ENCODE data around the gene FOXP1.

Gene FOXP1

GRCh38 chr3:71154846-71155245 is 428.7 kb downstream of the FOXP1 start:
- no peak for DNase-seq

- no peak for DNase-seq
Observed at GRCh38 chr3:71153713-71154112, 429.8 kb downstream of the FOXP1 start.

DNA sequence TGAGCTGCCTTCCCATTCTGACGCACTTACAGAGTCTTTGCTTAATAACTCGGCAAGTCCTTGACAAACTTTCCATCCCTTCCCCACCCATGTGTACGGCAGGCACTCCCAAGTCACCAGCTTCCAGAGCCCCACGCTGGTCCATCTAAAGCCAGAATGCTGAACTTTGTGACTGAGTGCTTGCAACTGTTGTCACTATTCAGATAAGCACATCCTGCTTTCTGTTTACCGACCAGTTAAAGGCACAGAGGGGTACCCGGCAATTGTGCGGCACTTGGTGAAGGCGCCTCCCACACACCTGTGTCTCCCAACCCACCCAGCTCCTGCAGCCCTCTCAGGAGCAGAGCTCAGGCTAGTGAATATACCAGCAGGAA is 430.6 kb downstream of the FOXP1 start:
- no peak for DNase-seq

DNA sequence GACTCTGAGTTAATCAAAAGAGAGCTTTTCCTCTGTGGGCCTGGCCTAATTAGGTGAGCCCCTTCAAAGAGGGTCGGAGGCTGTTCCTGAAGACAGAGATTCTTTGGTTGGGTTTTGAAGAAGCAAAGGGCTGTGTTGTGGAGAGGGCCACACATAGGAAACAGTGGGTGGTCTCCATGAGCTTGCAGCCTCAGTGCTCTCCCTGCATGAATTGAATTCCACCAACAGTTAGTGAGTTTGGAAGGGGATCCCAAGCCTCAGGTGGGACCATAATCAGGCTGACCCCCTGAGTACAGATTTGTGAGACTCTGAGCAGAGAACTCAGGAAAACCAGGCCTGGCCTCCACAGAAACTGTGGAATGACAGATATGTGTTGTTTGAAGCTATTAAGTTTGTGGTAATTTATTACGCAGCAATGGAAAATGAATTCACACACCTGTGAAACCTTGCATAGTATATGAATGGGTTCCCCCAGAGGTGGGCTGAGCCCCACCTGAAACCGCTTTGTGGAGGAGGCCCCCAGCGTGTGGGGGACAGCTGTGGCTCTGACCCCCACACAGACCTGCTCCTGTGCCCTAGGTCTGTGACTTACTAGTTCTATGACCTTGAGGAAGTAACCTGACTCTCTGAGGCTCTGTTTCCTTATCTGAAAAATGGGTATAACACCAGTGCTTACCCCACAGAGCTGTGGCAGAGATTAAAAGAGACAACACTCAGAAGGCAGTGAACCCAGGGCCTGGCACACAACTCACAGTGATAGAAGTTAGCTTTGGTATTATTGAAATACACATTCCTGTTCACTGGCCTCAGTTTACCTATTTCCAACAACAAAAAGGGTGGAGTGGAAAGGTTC is 431.3 kb downstream of the FOXP1 start:
- no peak for DNase-seq

DNA sequence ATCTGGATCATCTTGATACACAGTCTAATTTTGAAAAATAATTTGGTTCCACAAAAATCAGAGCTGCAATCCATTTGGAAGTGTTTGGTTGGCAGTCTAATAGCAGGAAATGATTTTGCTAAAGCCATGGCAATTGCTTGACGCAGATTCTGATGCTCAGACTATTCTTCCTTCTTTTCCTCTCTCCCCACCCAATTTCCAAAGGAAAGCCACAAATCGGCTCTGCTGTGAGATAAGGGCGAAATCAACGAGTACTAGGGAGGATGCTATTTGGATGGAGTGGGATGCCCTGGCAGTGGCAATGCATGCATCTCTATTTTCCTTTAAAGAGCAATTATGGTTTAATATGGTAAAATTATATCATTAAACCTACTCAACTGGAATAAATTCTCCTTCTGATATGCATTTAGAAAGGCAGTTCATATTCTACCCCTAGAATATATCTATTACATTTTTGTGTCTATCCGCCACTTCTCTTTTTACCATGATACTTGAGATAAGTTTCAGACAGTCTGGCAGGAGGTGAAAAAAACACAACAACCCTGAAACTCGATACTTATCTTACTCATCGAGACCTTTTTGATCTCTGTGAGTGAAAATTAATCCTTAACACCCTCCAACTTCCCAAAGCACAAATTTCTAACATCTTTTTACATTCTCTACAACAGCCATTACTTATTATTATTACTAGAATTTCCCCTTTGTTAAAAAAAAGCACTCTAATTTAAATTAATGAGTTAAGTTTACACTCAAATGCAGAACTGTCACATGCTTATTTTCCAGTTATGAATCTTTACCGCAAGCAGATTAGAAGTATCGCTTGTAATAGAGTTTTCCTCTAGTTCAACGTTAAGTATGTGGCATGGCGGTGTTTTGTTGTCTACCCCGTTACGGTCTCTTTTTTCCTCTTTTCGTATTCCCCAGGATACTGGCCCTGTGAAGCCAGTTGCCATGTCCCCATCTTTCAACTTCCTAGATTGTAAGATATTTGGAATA is 433.3 kb downstream of the FOXP1 start:
- DNase-seq: peak; percentile 52

DNA sequence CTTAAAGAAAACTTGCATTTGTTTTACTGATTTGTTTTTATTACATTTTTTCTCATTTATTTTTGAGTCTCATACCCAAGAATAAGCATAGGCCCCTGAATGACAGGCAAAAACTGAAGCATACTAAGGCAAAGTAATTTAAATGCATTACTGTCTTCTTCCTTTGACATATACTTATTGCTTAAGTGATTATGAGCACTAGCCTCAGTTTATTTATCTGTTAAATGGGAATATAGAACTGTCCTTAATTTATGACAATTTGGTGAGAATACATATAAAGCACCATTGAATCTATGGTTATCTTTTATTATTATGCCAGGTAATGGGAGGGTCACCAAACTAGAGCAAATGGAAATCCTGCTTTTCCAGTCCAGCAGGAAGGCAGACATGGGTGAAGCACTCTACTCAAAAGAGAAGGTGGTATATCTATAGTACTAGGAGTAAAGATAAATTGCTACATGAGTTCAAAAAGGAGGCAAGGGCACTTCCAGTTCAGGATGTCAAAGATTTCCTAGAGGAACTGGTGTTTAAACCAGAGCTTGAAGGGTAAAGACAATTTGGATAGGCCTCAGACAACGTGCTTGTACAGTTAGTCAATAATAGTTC is 435.0 kb downstream of the FOXP1 start:
- no peak for DNase-seq

DNA sequence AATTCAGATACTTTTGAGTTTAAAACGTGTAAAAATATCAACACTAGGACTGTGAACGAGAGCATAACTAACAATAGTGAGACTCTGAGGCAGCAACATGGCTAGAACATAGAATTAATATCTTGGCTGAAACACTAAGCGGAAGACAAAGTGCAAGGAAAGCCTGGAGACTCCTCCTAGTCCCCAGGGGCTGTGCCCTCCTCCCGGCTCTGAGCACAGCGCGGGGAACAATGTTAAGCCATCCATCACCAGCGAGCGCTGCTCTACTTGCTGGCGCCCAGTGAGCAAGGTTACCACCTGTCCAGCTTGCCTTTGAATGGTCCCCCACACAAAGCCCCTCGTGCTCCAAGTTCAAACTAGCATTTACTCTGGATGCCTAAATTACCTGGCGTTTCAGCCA is 436.9 kb downstream of the FOXP1 start:
- DNase-seq: no peak

DNA sequence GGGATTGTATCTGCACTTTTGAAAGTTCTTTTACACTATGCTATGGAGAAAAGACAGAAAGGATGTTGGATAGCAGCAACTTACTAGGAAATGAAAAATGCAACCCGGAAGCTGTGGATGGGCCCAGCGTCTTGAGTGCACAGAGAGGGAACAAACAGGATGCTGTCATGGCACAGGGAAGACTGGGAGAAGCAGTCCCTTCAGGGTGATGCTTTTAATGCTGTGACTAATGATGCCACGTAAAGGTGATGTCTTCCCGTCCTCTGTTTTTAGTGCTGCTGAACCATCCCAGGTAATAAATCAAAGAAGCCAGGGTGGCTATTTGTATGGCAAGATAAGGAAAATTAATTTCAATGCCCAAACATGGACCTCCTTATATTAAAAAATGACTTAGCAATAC is 437.6 kb downstream of the FOXP1 start:
- DNase-seq: no peak

- no peak for DNase-seq
Observed at GRCh38 chr3:71144525-71145253, 438.8 kb downstream of the FOXP1 start.

DNA sequence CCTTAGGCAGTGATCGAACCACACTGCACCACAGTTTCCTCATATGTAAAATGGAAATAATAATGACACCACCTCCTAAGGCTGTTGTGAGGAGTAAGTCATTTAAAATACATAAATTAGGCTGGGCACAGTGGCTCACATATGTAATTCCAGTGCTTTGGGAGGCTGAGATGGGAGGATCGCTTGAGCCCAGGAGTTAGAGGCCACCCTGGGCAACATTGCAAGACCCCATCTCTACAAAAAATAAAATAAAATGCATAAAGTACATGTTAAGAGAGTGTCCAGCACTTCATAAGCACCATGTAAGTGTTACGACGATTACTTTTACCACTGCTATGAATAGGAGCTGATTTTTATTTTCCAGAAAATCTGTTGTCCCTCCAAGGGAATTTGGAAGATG is 440.0 kb downstream of the FOXP1 start:
- DNase-seq: no peak

DNA sequence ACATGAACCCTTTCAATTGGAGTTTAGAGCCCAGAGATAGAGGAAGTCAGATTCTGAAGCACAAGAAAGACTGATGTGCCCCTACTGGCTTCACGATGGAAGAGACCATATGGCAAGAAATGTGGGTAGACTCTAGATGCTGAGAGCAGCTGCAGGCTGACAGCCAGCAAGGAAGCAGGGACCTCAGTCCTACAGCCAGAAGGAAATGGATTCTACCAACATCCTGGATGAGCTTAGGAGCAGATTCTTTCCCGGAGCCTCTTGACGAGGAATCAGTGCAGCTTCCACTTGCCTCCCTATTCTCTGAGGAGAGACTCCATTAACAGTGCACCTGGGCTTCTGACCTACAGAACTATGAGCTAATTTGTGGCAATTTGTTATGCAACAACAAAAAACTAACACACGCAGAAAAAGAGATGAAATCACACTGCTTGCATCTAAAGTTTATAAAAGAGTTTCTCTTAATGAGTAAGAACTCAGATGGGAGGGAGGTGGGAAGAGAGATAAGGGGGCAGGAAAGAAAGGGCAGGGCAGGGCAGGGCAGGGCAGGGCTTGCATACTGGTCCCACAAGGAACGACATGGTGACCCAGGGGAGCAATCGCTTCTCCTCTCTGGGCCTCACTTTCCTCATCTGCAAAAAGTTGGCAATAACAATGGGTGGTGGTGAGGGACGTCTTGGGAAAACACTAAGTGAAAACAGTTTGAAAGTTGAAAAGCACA is 440.9 kb downstream of the FOXP1 start:
- DNase-seq: no peak

GRCh38 chr3:71140477-71140876 is 443.1 kb downstream of the FOXP1 start:
- no peak for DNase-seq

DNA sequence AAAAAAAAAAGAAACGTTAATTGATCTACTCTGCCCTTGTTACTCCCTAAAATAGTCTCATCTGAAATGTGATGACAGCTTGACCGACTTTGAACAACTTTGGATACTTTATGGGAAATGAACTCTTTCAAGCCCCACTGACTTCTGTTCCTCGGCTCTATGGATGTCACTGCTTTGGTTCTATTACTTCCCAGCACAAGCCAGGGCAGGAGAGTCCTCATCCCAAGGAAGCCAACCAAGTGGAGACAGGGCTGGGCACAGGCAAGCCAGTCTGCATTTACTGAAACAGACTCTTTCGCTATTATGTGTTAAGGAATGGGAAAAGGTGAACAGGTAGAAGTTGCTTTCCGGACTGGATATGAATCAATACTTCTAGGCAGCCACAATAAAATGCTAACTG is 444.0 kb downstream of the FOXP1 start:
- DNase-seq: no peak

- DNase-seq: no peak
Observed at GRCh38 chr3:71138410-71138809, 445.1 kb downstream of the FOXP1 start.

GRCh38 chr3:71136276-71136675 is 447.3 kb downstream of the FOXP1 start:
- no peak for DNase-seq

DNA sequence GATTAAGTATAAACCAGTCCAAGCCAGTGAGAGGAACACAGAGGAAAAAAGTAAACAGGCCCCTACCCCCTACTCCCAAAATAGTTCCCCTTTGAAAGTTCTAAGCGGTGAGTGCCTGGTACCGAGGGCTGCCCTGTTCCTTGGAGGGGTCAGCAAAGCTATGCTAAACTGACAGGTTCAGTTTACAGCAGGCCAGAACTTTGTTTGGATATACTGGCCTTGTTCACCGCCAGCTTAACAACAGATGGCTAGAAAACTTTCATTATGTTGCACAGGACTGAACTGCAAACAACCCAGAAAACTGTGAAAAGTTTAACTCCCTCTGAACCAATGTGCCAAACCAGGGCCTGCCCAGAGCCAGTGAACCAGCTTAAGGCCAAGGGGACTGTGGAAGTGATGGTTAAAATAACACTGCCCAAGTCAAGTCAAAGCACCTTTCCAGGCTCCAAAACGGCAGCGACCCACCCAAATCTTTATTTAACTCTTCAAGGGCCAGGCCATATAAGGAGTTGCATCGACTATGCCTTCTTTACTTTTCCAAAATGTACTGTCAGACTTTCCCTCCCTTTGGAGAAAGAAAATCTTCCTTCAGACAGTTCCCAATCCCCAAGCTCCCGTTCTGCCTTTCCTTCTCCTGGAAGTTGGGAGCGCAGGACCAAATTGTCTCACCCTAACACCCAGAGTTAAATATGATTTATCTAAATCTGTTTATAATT is 448.0 kb downstream of the FOXP1 start:
- no peak for DNase-seq

GRCh38 chr3:71134521-71134920 is 449.0 kb downstream of the FOXP1 start:
- no peak for DNase-seq

DNA sequence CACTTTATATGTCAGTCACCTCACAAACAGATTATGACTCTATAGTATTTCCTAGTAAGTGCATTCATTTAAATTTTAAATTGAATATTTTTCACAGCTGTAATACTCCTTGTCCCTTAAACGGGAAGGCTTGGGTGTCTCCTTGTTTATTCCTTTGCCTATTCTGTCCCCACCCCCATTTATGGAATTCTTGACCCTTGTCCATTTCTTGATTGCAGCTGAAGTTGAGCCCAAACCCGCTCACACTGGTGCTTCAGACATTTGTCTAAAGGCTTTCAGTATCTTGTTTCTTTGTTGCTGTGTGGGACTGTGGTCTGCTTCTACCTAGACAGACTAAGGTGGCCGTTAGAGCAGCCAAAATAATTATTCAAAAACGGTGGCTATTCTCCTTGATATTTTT is 449.7 kb downstream of the FOXP1 start:
- no peak for DNase-seq

GRCh38 chr3:71132995-71133730 is 450.4 kb downstream of the FOXP1 start:
- no peak for DNase-seq

All from activated CD4-positive, alpha-beta T cell treated with anti-CD3 and anti-CD28 coated beads, Interleukin-10, Interleukin-2, amounts not matched to agents 100 ng/mL and 50 ng/mL, durations not matched to agents 16 hours and 8 hours (primary cell).